ENCODE measurements around the gene SCGB2B2. TPM values are rescaled to one million over a fixed set of nuclear protein-coding genes. Genes with fewer than 3 reads are reported as not detected.
"Not testable (repeated sequence)": the region's sequence is repeated elsewhere in the genome, so short reads cannot be mapped to it uniquely, and the experiment has no call there.

Gene SCGB2B2
- polyA plus RNA-seq, 1 donor = 0.64 TPM

DNA sequence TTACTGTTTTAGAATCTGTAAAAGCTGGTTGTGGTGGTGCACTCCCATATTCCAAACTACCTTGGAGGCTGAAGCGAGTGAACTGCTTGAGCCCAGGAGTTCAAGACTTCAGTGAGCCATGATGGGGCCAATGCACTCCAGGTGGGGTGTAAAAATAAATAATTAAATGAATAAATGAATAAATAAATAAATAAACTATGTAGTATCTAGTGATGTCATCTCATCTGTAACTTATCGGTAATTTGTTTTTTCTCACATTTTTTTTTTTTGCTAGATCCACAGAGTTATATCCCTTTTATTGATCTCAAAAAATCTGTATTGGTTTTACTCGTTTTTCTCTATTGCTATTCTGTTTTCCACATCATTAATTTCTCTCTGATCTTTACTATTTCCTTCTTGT, 5.0 kb downstream of the SCGB2B2 start:
- peaks cover 29% of the 10 kb centered on the region for H3K4me1 ChIP-seq (ENCODE audit: control insufficient read depth, insufficient read depth, low read length)
- peak overlapping the region; percentile 78 for H3K27ac ChIP-seq (ENCODE audit: low read length)
- H3K27me3 ChIP-seq (ENCODE audit: control insufficient read depth, insufficient read depth, low read length) = no peaks in the 10 kb centered on the region
- peaks cover 10% of the 10 kb centered on the region for H3K9me3 ChIP-seq (ENCODE audit: control insufficient read depth, low read depth, low read length)
- H3K4me3 ChIP-seq (ENCODE audit: low read length) = no peak overlapping the region
- DNase-seq = no peak
- WGBS (ENCODE audit: insufficient coverage, low lambda C conversion rate) = 92% methylated on average over 2 of the region's 3 CpGs
- no peaks in the 10 kb centered on the region for H3K36me3 ChIP-seq (ENCODE audit: control insufficient read depth, insufficient read depth, low read length)

DNA sequence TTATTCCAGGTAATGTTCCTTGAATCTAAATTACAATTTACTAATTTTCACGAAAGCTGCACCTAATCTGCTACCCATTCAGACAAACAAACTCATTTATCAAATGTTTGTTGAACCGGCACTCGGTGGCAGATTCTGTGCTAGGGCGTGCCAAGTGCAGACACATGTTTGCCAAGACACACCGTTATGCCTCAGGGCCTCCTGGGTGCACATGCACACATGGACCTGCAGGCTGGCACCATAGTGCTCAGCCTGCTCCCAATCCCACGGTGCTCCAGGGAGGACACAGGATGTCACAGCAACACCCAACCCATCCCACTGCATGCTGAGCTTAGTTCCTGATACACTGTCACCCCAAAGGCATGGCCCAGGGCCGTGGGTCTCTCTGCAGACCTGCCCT, 7.7 kb downstream of the SCGB2B2 start:
- no peak overlapping the region for H3K27ac ChIP-seq (ENCODE audit: low read length)
- peaks cover 19% of the 10 kb centered on the region for H3K4me1 ChIP-seq (ENCODE audit: control insufficient read depth, insufficient read depth, low read length)
- no peak overlapping the region for H3K4me3 ChIP-seq (ENCODE audit: low read length)
- WGBS (ENCODE audit: insufficient coverage, low lambda C conversion rate) = no CpG with 5 or more reads among the region's 7 CpGs
- DNase-seq = no peak
- peaks cover 6% of the 10 kb centered on the region for H3K9me3 ChIP-seq (ENCODE audit: control insufficient read depth, low read depth, low read length)
- H3K27me3 ChIP-seq (ENCODE audit: control insufficient read depth, insufficient read depth, low read length) = no peaks in the 10 kb centered on the region
- H3K36me3 ChIP-seq (ENCODE audit: control insufficient read depth, insufficient read depth, low read length) = no peaks in the 10 kb centered on the region

DNA sequence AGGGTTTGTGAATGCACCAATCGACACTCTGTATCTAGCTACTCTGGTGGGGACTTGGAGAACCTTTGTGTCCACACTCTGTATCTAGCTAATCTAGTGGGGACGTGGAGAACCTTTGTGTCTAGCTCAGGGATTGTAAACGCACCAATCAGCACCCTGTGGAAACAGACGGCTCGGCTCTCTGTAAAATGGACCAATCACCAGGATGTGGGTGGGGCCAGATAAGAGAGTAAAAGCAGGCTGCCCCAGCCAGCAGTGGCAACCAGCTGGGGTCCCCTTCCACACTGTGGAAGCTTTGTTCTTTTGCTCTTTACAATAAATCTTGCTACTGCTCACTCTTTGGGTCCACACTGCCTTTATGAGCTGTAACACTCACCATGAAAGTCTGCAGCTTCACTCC, 8.3 kb downstream of the SCGB2B2 start:
- not testable (repeated sequence) for H3K9me3 ChIP-seq (ENCODE audit: control insufficient read depth, low read depth, low read length); H3K36me3 ChIP-seq (ENCODE audit: control insufficient read depth, insufficient read depth, low read length); H3K4me3 ChIP-seq (ENCODE audit: low read length); H3K27ac ChIP-seq (ENCODE audit: low read length); H3K27me3 ChIP-seq (ENCODE audit: control insufficient read depth, insufficient read depth, low read length); DNase-seq
- WGBS (ENCODE audit: insufficient coverage, low lambda C conversion rate) = no CpG with 5 or more reads among the region's 5 CpGs
- peaks cover 14% of the 10 kb centered on the region for H3K4me1 ChIP-seq (ENCODE audit: control insufficient read depth, insufficient read depth, low read length)

DNA sequence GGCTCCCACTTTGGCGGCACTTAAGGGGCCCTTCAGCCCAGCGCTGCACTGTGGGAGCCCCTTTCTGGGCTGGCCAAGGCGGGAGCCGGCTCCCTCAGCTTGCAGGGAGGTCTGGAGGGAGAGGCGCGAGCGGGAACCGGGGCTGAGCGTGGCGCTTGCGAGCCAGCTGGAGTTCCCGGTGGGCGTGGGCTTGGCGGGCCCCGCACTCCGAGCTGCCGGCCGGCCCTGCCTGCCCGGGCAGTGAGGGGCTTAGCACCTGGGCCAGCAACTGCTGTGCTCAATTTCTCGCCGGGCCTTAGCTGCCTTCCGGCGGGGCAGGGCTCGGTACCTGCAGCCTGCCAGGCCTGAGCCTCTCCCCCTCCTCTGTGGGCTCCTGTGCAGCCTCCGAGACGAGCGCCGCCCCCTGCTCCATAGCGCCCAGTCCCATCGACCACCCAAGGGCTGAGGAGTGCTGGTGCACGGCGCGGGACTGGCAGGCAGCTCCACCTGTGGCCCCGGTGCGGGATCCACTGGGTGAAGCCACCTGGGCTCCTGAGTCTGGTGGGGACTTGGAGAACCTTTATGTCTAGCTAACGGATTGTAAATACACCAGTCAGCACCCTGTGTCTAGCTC, 8.8 kb downstream of the SCGB2B2 start:
- no CpG with 5 or more reads among the region's 36 CpGs for WGBS (ENCODE audit: insufficient coverage, low lambda C conversion rate)
- not testable (repeated sequence) for H3K27ac ChIP-seq (ENCODE audit: low read length); H3K27me3 ChIP-seq (ENCODE audit: control insufficient read depth, insufficient read depth, low read length); DNase-seq; H3K36me3 ChIP-seq (ENCODE audit: control insufficient read depth, insufficient read depth, low read length); H3K9me3 ChIP-seq (ENCODE audit: control insufficient read depth, low read depth, low read length); H3K4me3 ChIP-seq (ENCODE audit: low read length)
- peaks cover 11% of the 10 kb centered on the region for H3K4me1 ChIP-seq (ENCODE audit: control insufficient read depth, insufficient read depth, low read length)

DNA sequence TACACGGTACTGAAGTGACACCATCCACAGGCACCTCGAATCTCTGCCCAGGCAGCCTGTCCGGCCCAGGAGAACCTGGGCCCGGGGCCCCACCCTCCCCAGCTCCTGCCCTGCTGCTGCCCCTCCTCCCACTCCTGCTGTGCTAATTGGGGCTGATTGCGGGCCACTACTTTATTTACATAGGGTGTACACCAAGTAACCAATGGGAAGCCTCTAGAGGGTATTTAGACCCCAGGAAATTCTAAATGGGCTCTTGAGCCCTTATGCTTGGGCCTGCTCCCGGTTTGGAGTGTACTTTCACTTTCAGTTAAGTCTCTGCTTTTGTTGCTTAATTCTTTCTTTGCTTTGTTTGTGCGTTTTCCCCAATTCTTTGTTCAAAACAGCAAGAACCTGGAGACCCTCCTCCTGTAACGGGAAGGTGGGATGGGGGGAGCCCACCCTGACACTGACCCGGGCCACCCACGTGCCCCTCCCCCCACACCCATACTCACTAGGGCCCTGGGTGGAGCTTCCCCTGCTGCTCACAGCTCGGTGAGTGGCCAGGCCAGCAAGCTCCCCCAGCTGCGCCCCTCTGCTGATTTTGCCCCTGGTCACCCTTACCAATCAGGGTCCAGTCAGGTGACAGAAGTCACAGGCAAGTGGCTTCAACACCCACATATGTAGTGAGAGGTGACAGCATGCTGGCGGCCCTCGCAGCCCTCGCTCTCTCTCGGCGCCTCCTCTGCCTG, 9.4 kb downstream of the SCGB2B2 start:
- Histone ChIP-seq H3K27me3 (ENCODE audit: control insufficient read depth, insufficient read depth, low read length) (no peaks in the 10 kb centered on the region), H3K36me3 (ENCODE audit: control insufficient read depth, insufficient read depth, low read length) (no peaks in the 10 kb centered on the region), H3K4me1 (ENCODE audit: control insufficient read depth, insufficient read depth, low read length) (peaks cover 8% of the 10 kb centered on the region), H3K4me3 (ENCODE audit: low read length) (peak overlapping the region; percentile 35), H3K9me3 (ENCODE audit: control insufficient read depth, low read depth, low read length) (peaks cover 6% of the 10 kb centered on the region), H3K27ac (ENCODE audit: low read length) (no peak overlapping the region)
- DNase-seq = peak in 1 of 2 donors; percentile 55
- 62% methylated on average over 2 of the region's 17 CpGs for WGBS (ENCODE audit: insufficient coverage, low lambda C conversion rate)

DNA sequence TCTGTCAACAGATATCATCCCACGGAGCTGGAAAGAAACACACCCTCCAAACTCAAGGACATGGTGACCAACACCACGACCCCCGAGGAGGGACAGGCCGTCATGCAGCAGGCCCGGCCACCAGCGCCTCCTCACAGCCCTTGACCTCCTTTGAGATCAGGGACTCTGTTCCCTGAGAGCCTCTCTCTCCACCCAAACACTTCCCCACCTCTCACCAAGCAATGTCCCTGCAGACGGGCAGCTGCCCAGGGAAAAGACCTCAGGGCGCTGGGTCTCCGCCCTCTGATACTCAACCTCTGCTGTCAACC, 10.0 kb downstream of the SCGB2B2 start:
- no peak overlapping the region for H3K4me3 ChIP-seq (ENCODE audit: low read length)
- WGBS (ENCODE audit: insufficient coverage, low lambda C conversion rate) = no CpG with 5 or more reads among the region's 9 CpGs
- H3K27ac ChIP-seq (ENCODE audit: low read length) = no peak overlapping the region

DNA sequence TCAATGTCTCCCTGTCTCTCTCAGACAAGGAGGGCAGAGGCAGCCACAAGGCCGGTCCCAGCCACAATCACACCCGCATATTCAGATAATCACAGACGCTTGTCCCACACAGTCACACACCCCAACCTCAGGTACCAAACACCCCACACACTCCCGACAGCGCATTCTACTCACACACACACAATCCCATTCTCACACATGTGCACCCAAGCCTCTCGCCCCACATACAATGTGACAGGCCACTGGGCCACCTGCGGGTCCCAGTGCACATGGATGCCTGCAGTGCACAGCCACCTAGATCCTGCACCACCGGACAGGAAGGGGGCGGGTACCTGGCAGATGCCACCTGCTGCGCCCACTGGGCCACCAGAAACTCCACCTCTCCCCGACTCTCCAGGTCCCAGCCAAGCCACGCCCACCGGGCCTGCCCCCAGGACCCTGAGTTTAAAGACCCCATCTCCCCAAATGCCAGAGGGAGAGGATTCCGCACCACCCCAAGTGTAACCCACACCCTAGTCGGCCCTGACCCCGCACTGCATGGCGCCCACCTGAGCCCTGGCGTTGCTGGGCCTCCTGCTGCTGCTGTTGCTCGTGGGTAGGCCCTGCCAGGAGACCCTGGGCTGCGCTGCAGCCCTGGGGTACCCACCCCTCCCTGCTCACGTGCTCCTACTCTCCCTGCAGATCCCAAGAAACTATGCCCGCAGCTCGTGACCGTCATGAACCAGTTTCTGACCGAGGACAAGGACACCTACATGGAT, 10.6 kb downstream of the SCGB2B2 start:
- Histone ChIP-seq H3K4me3 (ENCODE audit: low read length) (no peak overlapping the region), H3K9me3 (ENCODE audit: control insufficient read depth, low read depth, low read length) (peaks cover 6% of the 10 kb centered on the region), H3K27ac (ENCODE audit: low read length) (no peak overlapping the region), H3K27me3 (ENCODE audit: control insufficient read depth, insufficient read depth, low read length) (no peaks in the 10 kb centered on the region), H3K4me1 (ENCODE audit: control insufficient read depth, insufficient read depth, low read length) (peaks cover 8% of the 10 kb centered on the region), H3K36me3 (ENCODE audit: control insufficient read depth, insufficient read depth, low read length) (no peaks in the 10 kb centered on the region)
- WGBS (ENCODE audit: insufficient coverage, low lambda C conversion rate) = no CpG with 5 or more reads among the region's 25 CpGs
- DNase-seq = no peak

More for the DNA sequence above, 10.0 kb downstream of the SCGB2B2 start:
- Histone ChIP-seq H3K4me1 (ENCODE audit: control insufficient read depth, insufficient read depth, low read length) (peaks cover 8% of the 10 kb centered on the region), H3K27me3 (ENCODE audit: control insufficient read depth, insufficient read depth, low read length) (no peaks in the 10 kb centered on the region), H3K36me3 (ENCODE audit: control insufficient read depth, insufficient read depth, low read length) (no peaks in the 10 kb centered on the region), H3K9me3 (ENCODE audit: control insufficient read depth, low read depth, low read length) (peaks cover 6% of the 10 kb centered on the region)
- no peak for DNase-seq

DNA sequence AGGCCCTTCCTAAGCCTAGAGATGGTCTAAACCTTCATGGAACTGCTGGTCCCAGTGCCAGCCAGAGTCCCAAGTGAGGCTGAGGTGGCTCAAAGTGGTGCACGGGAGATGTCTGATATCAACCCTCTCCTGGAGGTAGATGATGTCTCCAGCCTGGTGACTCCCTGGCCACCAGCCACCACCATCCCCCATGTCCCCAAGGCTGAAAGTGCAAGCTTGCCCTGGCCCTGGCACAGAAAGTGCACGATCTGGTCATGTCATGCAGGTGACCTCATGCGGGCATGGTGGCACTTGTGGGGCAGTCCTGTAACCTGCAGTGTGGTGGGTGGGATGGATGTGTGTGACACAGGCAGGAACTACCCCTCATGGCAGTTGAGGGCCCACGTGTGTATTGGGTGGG, 11.7 kb downstream of the SCGB2B2 start:
- H3K4me3 ChIP-seq (ENCODE audit: low read length); H3K4me1 ChIP-seq (ENCODE audit: control insufficient read depth, insufficient read depth, low read length); H3K9me3 ChIP-seq (ENCODE audit: control insufficient read depth, low read depth, low read length); H3K36me3 ChIP-seq (ENCODE audit: control insufficient read depth, insufficient read depth, low read length); DNase-seq; H3K27me3 ChIP-seq (ENCODE audit: control insufficient read depth, insufficient read depth, low read length); H3K27ac ChIP-seq (ENCODE audit: low read length): not testable (repeated sequence)
- WGBS (ENCODE audit: insufficient coverage, low lambda C conversion rate) = no CpG with 5 or more reads among the region's 4 CpGs

DNA sequence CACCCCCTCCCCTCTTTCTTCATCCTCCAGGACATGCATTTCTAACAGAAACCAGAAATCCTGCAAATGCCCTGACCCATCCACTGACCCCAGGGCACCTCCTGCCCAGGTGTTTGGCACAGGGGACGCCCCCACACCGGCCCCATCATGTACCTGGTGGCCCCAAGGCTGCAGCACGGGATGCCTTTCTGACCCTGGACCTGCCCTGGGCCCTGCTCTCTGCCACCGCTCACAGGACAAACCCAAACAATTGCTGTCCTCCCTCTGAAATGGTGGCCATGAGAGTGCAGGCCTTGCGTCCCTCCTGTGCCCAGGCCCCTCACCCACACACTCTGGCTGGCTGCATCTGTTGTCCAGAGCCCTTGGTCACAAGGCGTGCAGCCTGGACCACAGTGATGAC, 12.1 kb downstream of the SCGB2B2 start:
- H3K9me3 ChIP-seq (ENCODE audit: control insufficient read depth, low read depth, low read length) = peaks cover 6% of the 10 kb centered on the region
- DNase-seq = no peak
- H3K36me3 ChIP-seq (ENCODE audit: control insufficient read depth, insufficient read depth, low read length) = no peaks in the 10 kb centered on the region
- H3K4me1 ChIP-seq (ENCODE audit: control insufficient read depth, insufficient read depth, low read length) = peaks cover 8% of the 10 kb centered on the region
- H3K27ac ChIP-seq (ENCODE audit: low read length) = no peak overlapping the region
- no peak overlapping the region for H3K4me3 ChIP-seq (ENCODE audit: low read length)
- WGBS (ENCODE audit: insufficient coverage, low lambda C conversion rate) = no CpG with 5 or more reads among the region's 6 CpGs
- no peaks in the 10 kb centered on the region for H3K27me3 ChIP-seq (ENCODE audit: control insufficient read depth, insufficient read depth, low read length)

DNA sequence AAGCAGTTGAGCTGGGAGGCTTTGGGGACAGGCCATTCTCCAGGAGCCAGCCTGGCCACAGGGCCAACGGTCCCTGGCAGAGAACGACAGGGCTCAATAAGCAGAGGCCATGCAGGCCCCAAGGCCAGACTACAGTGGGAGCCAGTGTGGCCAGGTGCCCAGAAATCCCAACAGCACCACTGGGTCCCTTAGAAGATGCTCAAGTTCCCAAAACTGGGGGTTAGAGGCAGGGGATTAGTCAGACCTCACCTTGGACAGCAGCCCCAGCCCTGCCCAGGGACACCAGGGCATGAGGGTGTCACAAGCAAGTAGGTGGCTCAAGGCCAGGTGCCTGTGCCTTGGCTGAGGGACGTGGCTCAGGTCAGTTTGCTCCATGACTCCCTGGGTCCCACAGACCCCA, 12.8 kb downstream of the SCGB2B2 start:
- WGBS (ENCODE audit: insufficient coverage, low lambda C conversion rate) = no CpG with 5 or more reads among the region's 3 CpGs
- Histone ChIP-seq H3K4me1 (ENCODE audit: control insufficient read depth, insufficient read depth, low read length) (peaks cover 8% of the 10 kb centered on the region), H3K4me3 (ENCODE audit: low read length) (no peak overlapping the region), H3K27me3 (ENCODE audit: control insufficient read depth, insufficient read depth, low read length) (no peaks in the 10 kb centered on the region), H3K9me3 (ENCODE audit: control insufficient read depth, low read depth, low read length) (peaks cover 6% of the 10 kb centered on the region), H3K36me3 (ENCODE audit: control insufficient read depth, insufficient read depth, low read length) (no peaks in the 10 kb centered on the region), H3K27ac (ENCODE audit: low read length) (no peak overlapping the region)
- DNase-seq = no peak

All from large intestine (tissue), 3 donors.